Activated CD4-positive, alpha-beta memory T cell treated with anti-CD3 and anti-CD28 coated beads for 36 hours (primary cell): Measurements from ENCODE around the gene RNF130. TPM values are rescaled to one million over a fixed set of nuclear protein-coding genes. Genes with fewer than 3 reads are reported as not detected.
A peak's percentile ranks its signal among the peaks of the same experiment; 100 is the strongest.

Experiments
- CTCF ChIA-PET: fragments of 350-600 bp; sonication (Branson Sonifier 250); formaldehyde crosslinking; loops from one replicate; lab custom pipeline; 2021; ENCODE audit warnings: antibody characterized with exemption, inconsistent platforms; lab: Charles Lee
- POLR2A ChIA-PET: fragments of 350-600 bp; sonication (Branson Sonifier 250); formaldehyde crosslinking; loops from one replicate; lab custom pipeline; 2021; ENCODE audit warnings: antibody characterized with exemption; lab: Charles Lee
- DNase-seq: peaks from one replicate; pipeline ENCODE4 v3.0.0-alpha.2; 2020
- H3K27ac Mint-ChIP-seq: one replicate; pipeline ENCODE4 v1.8.0; 2021; ENCODE audit warnings: mixed read lengths
- H3K27me3 Mint-ChIP-seq: one replicate; pipeline ENCODE4 v1.8.0; 2021; ENCODE audit warnings: mixed read lengths
- H3K36me3 Mint-ChIP-seq: one replicate; pipeline ENCODE4 v1.8.0; 2021; ENCODE audit warnings: mixed read lengths
- H3K4me1 Mint-ChIP-seq: one replicate; pipeline ENCODE4 v1.8.0; 2021; ENCODE audit warnings: low read depth, mixed read lengths
- H3K4me3 Mint-ChIP-seq: one replicate; pipeline ENCODE4 v1.8.0; 2021; ENCODE audit warnings: mild to moderate bottlenecking, mixed read lengths
- H3K9me3 Mint-ChIP-seq: one replicate; pipeline ENCODE4 v1.8.0; 2021; ENCODE audit warnings: mixed read lengths
- intact Hi-C: fragments of 100-400 bp; cut with micrococcal nuclease; formaldehyde crosslinking; loops from one replicate; pipeline ENCODE4 v1.15.1; 2023
- total RNA-seq, 2 experiments: library from RNA; stranded (reverse); gene quantifications; one replicate each; pipeline ENCODE4 v1.2.3, GENCODE V29; 2021

The RNF130 gene
- total RNA-seq, 2 experiments from 2014 or later = 9.9 to 10.1 TPM

DNA sequence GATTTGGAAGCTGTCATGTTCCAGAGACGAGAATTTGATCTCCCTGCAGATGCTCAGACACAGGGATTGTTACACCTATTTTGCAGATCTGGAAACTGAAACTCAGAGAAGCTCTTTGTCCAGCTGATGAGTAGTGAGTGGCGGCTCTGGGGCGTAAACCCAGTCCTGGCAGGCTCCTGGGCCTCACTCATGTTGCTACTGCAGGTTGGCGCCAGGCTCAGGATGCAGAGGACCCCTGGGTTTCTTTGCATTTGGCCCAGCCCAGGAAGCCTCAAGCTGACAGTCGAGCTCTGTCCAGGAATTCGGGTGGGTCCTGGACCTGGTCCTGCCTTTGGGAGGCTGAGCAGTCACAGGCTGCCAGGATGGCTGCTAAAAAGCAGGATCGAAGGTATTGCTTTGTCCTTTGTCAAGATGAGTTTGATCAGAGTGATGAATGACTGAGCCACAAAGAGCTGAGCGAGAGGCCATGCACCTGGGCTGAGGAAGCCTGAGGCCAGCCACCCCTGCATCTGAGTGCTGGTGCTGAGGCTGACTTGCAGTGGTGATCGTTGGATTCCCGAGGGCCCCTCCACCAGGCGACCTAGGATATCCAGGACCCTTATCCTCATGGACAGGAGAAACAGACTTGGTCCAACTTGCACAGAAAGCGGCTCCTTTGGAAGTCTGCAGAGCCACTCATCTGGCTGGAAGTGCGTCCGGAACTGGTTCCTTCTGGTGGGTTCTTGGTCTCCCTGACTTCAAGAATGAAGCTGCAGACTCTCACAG is 8.3 kb upstream of the RNF130 start:
- no peaks in the 10 kb centered on the region for H3K36me3 Mint-ChIP-seq
- peak overlapping the region; percentile 65 for H3K4me3 Mint-ChIP-seq
- intact Hi-C loops = loop anchor here (10.0 kb wide), 1 partner anchor 175 kb away; the partner anchor contains the start of gene TBC1D9B
- no peaks in the 10 kb centered on the region for H3K9me3 Mint-ChIP-seq
- DNase-seq = no peak
- ChIA-PET POLR2A (no interaction called here), CTCF (interaction anchor here (1.4 to 2.7 kb wide), 2 partner anchors 11 to 214 kb away, joined by 4 to 20 read pairs; no protein-coding TSS in a partner anchor)
- peaks cover 13% of the 10 kb centered on the region for H3K4me1 Mint-ChIP-seq
- no peak overlapping the region for H3K27ac Mint-ChIP-seq
- peaks cover 33% of the 10 kb centered on the region for H3K27me3 Mint-ChIP-seq

DNA sequence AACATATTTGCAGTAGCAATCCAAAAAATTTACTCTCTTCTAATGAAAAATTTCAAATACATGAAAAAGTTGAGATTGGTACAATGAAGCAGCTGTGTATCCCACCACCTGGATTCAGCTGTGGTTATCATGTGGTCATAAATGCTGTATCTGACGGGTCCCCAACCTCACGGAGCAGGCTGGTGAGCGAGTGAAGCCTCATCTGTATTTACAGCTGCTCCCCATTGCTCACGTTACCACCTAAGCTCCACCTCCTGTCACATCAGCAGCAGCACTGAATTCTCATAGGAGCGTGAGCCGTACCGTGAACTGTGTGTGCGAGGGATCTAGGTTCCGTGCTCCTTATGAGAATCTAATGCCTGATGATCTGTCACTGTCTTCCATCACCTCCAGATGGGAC is 6.8 kb upstream of the RNF130 start:
- peaks cover 28% of the 10 kb centered on the region for H3K27me3 Mint-ChIP-seq
- no peak overlapping the region for H3K27ac Mint-ChIP-seq
- ChIA-PET CTCF (interaction anchor here (1.0 to 1.6 kb wide), 3 partner anchors 12 to 16 kb away, joined by 3 read pairs; no protein-coding TSS in a partner anchor), POLR2A (no interaction called here)
- intact Hi-C loops = loop anchor here (10.0 kb wide), 1 partner anchor 174 kb away; the partner anchor contains the start of gene TBC1D9B
- H3K9me3 Mint-ChIP-seq = no peaks in the 10 kb centered on the region
- H3K4me1 Mint-ChIP-seq = peaks cover 9% of the 10 kb centered on the region
- no peaks in the 10 kb centered on the region for H3K36me3 Mint-ChIP-seq
- H3K4me3 Mint-ChIP-seq = no peak overlapping the region
- DNase-seq = no peak

DNA sequence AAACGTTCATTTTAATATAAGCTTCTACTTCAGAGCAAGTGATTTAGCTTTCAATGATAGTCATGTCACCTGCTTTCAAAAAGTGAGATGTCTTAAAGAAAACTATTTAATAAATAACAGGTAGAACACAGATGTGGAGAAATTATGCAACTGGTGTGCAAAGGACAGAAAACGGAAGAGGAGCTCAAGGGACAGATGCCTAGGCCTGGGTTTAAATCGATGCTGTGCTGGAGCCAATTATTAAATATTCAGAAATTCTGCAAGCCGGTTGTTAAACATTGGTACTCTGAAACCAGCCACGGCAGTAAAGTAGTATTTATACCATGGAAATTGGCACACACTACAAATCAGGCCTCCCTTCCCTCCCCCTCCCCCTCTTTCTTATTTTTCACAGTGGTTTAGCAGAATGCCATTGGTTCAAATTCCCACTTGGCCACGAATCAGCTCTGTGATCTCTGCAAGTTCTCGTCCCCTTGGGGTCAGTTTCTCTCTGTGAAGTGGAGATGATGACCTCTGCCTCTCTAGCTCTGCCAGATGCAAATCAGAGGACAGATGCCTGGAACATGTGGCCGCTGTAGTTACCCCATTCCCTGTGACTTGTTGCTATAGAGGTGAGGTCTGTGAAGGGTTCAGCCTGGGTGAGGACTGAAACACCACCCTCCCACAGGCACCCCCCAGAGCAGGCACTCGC is 6.2 kb upstream of the RNF130 start:
- no peak overlapping the region for H3K4me3 Mint-ChIP-seq
- no peak for DNase-seq
- ChIA-PET POLR2A (no interaction called here), CTCF (interaction anchor here (1.0 to 1.6 kb wide), 2 partner anchors 12 to 14 kb away, joined by 3 read pairs; no protein-coding TSS in a partner anchor)
- no peaks in the 10 kb centered on the region for H3K36me3 Mint-ChIP-seq
- no peak overlapping the region for H3K27ac Mint-ChIP-seq
- H3K4me1 Mint-ChIP-seq = peaks cover 11% of the 10 kb centered on the region
- intact Hi-C loops = loop anchor here (10.0 kb wide), 1 partner anchor 173 kb away; the partner anchor contains the start of gene TBC1D9B
- peaks cover 29% of the 10 kb centered on the region for H3K27me3 Mint-ChIP-seq
- peaks cover 2% of the 10 kb centered on the region for H3K9me3 Mint-ChIP-seq

DNA sequence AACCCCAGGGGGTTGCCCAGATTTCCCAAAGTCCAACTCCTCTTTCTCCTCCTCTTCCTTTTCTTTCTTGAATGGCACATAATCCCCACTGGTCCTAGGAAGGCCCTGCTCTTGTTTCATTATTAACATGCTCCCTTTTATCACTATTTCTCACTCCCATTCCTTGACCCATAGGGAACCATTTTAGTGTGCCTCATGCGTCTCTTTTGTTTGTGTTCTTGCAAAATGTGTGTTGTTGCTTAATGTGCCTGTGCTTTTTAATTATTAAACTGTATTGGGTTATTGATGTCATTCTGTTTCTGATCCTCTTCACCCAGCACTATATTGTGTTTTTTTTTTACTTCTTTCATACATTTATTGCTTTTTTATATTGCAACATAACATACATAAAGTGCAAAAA is 4.1 kb upstream of the RNF130 start:
- Mint-ChIP-seq H3K27me3 (peaks cover 20% of the 10 kb centered on the region), H3K36me3 (peaks cover 3% of the 10 kb centered on the region), H3K9me3 (peaks cover 7% of the 10 kb centered on the region), H3K4me1 (peaks cover 19% of the 10 kb centered on the region), H3K27ac (no peak overlapping the region), H3K4me3 (no peak overlapping the region)
- no peak for DNase-seq
- CTCF ChIA-PET = interaction anchor here (0.7 kb wide), 1 partner anchor 134 kb away, joined by 3 read pairs; the partner anchor contains the start of gene RASGEF1C
- POLR2A ChIA-PET = no interaction called here
- intact Hi-C loops = loop anchor here (10.0 kb wide), 1 partner anchor 171 kb away; the partner anchor contains the start of gene TBC1D9B

DNA sequence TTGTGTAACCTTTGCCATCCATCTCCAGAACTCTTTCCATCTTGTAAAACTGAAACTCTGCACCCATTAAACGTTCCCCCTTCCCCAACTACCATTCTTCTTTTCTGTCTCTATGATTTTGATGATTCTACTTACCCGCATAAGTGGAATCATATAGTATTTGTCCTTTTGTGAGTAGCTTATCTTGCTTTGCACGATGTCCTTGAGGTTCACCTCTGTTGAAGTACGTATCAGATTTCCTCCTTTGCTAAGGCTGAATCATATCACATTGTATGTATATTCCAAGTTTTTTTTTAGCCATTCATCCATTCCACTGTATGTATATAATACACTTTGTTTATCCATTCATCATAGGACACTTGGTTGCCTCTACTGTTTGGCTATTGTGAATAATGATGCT is 2.9 kb upstream of the RNF130 start:
- H3K27me3 Mint-ChIP-seq = peaks cover 9% of the 10 kb centered on the region
- CTCF ChIA-PET = interaction anchor here (1.9 kb wide), 1 partner anchor 18 kb away, joined by 4 read pairs; no protein-coding TSS in a partner anchor
- intact Hi-C loops = loop anchor here (5.0 to 10.0 kb wide), 2 partner anchors 170 to 267 kb away; partner anchors contain the start of genes MGAT4B and TBC1D9B

DNA sequence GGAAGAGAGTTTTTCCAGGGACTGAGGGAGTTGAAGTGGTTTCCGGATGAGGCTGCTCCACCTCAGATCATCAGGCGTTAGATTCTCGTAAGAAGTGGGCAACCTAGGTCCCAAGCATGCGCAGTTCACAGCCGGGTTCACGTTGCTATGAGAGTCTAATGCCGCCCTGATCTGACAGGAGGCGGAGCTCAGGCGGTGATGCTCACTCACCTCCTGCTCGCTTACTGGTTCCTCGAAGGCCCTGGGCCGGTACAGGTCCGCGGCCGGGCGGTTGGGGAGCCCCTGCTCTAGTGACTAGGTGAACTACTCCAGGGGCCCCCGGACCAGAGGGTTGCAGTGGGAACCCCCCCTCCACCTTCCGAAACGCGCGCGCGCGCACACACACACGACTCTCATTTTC is 997 bp upstream of the RNF130 start:
- Mint-ChIP-seq H3K27me3 (peaks cover 2% of the 10 kb centered on the region), H3K4me1 (peaks cover 29% of the 10 kb centered on the region)
- no peak for DNase-seq

More for the DNA sequence above, 2.9 kb upstream of the RNF130 start:
- Mint-ChIP-seq H3K36me3 (peaks cover 3% of the 10 kb centered on the region), H3K4me1 (peaks cover 24% of the 10 kb centered on the region), H3K27ac (no peak overlapping the region), H3K9me3 (peaks cover 7% of the 10 kb centered on the region), H3K4me3 (no peak overlapping the region)
- no peak for DNase-seq
- POLR2A ChIA-PET = no interaction called here

DNA sequence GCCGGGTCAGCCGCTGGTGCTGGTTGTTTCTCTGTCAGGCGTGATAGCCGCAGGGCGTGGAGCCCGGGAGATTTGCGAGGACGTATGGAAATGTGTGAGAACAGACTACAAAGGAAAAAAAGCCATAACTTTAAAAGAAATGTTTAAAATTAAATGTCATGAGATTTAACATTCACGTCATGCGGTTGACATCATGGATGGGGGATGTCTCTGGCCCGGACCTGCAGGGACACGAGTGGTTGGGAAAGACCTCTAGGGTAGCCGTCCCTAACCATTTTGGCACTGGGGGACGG is 643 bp upstream of the RNF130 start:
- POLR2A ChIA-PET = no interaction called here
- Mint-ChIP-seq H3K27me3 (peaks cover 2% of the 10 kb centered on the region), H3K27ac (peak overlapping the region; percentile 55), H3K4me3 (peak overlapping the region; percentile 52), H3K4me1 (peaks cover 29% of the 10 kb centered on the region), H3K9me3 (peaks cover 7% of the 10 kb centered on the region), H3K36me3 (peaks cover 3% of the 10 kb centered on the region)
- intact Hi-C loops = loop anchor here (1.0 to 10.0 kb wide), 4 partner anchors 18 to 373 kb away; partner anchors contain the start of genes MGAT4B and TBC1D9B
- DNase-seq = no peak
- CTCF ChIA-PET = no interaction called here

More for the DNA sequence above, 997 bp upstream of the RNF130 start:
- Mint-ChIP-seq H3K9me3 (peaks cover 7% of the 10 kb centered on the region), H3K36me3 (peaks cover 3% of the 10 kb centered on the region), H3K4me3 (peak overlapping the region; percentile 52), H3K27ac (no peak overlapping the region)
- intact Hi-C loops = loop anchor here (1.0 to 10.0 kb wide), 4 partner anchors 18 to 373 kb away; partner anchors contain the start of genes MGAT4B and TBC1D9B
- CTCF ChIA-PET = interaction anchor here (0.6 kb wide), 1 partner anchor 163 kb away, joined by 3 read pairs; no protein-coding TSS in a partner anchor
- POLR2A ChIA-PET = no interaction called here

DNA sequence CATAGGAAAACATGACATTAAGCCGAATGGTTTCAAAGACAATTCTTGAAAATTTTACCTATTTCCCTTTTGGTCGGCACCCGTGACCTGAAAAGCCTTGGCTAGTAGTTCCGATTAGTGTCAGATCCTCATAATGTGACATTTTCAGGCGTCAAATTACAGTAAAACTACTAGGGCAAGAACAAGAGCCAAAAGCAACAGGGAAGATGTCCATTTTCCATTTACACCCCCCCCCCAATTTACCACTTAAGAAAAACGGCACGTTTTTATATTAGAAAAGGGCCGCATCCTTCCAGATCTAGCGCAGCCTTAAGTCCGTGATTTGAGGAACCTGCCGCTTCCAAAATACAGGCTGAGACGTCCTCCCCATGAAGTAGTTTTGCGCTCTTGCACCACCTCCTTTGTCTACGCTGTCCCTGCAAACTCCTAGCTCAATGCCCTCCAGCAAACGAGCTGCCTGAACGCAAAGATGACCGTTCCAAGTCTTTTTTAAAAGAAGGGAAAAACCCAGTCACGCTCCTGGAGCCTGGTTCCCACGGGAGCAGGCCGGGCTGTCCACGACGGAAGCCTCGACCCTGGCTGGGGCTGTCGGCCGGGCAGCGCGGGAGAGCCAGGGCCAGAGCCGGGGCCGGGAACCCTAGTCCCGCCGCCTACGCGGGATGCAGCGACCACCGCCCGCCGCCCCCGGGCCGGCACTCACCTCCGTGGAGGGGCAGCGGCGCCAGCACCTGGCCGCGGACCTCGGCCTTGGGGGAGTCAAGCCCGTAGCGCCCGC is 616 bp downstream of the RNF130 start:
- H3K4me1 Mint-ChIP-seq = peaks cover 31% of the 10 kb centered on the region
- peaks cover 3% of the 10 kb centered on the region for H3K36me3 Mint-ChIP-seq
- DNase-seq = no peak
- H3K27ac Mint-ChIP-seq = peak overlapping the region; percentile 63
- POLR2A ChIA-PET = no interaction called here
- peak overlapping the region; percentile 78 for H3K4me3 Mint-ChIP-seq
- CTCF ChIA-PET = no interaction called here
- peaks cover 2% of the 10 kb centered on the region for H3K27me3 Mint-ChIP-seq
- intact Hi-C loops = loop anchor here (5.0 to 10.0 kb wide), 2 partner anchors 166 to 264 kb away; partner anchors contain the start of genes MGAT4B and TBC1D9B
- H3K9me3 Mint-ChIP-seq = peaks cover 7% of the 10 kb centered on the region

DNA sequence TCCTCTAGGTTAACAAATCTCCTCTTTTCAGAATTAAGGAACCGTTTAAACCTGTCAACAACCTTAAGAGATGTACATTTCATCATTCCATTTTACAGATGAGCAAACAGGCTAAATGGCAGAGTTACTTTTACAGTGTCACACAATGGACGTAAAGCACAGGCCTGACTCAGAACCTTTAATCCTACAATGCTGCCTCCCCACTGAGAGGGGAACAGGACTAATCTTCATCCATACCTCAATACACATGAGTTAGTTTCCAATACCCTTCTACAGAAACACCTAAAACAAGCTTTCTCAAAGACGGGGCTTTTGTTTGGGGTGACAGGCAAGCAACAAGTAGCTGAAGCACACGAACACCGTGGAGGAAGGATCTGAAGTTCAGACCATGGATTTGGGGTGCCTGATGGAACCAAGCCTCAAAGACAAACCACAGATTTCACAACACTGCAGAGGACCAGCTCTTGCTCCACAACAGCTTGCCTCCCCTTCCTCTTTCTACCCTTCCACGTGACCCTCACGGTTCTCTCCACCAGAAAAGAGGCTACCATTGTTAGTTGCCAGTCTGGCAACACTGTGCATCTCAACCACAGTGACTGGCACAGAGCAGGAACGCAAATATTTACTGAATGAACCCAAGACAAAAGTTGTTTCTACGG is 1.8 kb downstream of the RNF130 start:
- POLR2A ChIA-PET = interaction anchor here (0.5 kb wide), 1 partner anchor 1021 kb away, joined by 3 read pairs; no protein-coding TSS in a partner anchor
- Mint-ChIP-seq H3K4me1 (peaks cover 31% of the 10 kb centered on the region), H3K4me3 (peak overlapping the region; percentile 3), H3K36me3 (peaks cover 3% of the 10 kb centered on the region), H3K9me3 (peaks cover 7% of the 10 kb centered on the region), H3K27me3 (peaks cover 2% of the 10 kb centered on the region), H3K27ac (no peak overlapping the region)
- no peak for DNase-seq
- CTCF ChIA-PET = interaction anchor here (0.6 to 1.5 kb wide), 2 partner anchors 21 to 525 kb away, joined by 3 to 4 read pairs; no protein-coding TSS in a partner anchor
- intact Hi-C loops = loop anchor here (5.0 to 10.0 kb wide), 2 partner anchors 165 to 262 kb away; partner anchors contain the start of genes MGAT4B and TBC1D9B

DNA sequence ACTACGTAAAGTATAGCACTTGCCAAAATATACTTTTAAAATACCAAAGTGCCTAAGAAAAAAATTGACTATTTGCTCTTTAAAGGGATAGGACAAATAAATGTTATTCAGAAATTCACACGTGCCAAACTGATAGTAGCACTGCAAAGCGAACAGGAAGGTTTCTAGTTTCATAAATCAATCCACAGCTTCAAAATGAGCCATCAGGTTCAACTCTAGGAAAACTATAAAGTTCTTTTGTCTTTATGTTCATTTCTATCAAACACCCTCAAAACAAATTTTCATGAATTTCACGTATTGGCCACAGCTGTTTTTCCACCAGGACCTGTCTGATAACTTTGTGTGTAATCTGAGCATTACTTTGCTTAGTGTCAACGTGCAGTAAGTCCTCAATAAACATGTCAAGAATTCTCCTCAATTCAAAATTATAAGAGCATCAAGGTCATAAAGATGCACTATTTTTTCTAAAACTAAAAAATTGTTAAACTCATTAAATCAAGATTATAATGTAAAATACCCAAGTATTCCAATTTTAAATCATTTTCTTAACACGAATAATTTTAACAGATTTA is 3.0 kb downstream of the RNF130 start:
- ChIA-PET POLR2A (no interaction called here), CTCF (interaction anchor here (1.5 kb wide), 1 partner anchor 22 kb away, joined by 4 read pairs; no protein-coding TSS in a partner anchor)
- Mint-ChIP-seq H3K4me1 (peaks cover 31% of the 10 kb centered on the region), H3K36me3 (peaks cover 3% of the 10 kb centered on the region), H3K9me3 (peaks cover 7% of the 10 kb centered on the region), H3K4me3 (no peak overlapping the region), H3K27me3 (peaks cover 2% of the 10 kb centered on the region), H3K27ac (no peak overlapping the region)
- DNase-seq = no peak
- intact Hi-C loops = no loop called here
